NCI-H2227 treated with DMSO at 0.1 percent for 48 hours (cell line): ENCODE results near the gene C1orf50.
"Not testable (repeated sequence)": the region's sequence is repeated elsewhere in the genome, so short reads cannot be mapped to it uniquely, and the experiment has no call there.

Experiments
- DNase-seq: peaks from one replicate; lab custom pipeline; 2025; lab: John Stamatoyannopoulos, UW

The C1orf50 gene

DNA sequence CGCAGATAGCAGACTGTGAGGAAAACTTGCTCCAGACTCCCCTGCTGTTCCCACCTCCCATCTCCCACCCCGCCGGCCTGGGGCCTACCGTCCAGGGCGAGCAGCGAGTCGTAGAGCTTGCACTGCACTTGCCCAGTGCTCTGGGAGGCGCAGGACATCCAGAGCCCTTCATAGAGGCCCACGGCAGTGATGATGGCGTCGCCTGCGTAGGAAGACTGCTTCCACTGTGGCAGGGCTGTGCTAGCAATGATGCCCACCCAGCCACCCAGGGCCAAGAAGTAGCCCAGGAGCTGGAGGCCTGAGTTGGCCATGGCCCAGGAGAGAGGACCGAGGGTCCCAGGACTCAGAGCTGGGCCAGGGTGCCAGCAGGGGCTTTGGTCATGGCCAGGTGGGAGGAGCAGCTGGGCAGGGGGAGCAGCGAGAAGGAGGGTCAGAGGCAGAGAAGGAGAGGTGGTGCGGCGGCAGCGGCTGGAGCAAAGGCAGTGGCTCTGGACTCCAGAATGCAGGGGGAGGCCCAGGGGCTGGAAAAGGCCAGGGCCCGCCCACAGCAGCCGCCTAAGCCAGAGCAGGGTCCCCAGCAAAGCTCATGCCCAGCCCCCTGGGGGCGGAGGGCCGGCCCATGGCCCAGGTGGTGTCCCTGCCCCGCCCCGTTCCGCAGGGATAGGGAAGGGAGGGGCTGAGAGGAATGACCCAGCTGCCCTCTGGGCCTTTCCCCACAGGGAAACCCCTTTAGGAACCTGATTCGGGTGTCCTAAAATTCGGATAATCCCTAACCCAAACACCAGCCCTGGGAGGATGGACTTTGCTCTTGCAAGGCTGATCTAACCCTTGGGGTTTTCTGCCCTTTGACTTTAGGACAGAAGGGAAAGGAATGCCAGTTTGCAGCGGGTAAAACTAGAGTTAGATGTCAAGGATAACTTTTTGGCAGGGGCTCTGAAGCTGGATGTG lies 27.0 kb upstream of the C1orf50 start, which contains the start of gene CLDN19:
CLDN19 (minus strand) TSS at position 484 of the 948 bp plus-strand sequence; CDS start at position 311, 173 bp downstream.
- no peak for DNase-seq

DNA sequence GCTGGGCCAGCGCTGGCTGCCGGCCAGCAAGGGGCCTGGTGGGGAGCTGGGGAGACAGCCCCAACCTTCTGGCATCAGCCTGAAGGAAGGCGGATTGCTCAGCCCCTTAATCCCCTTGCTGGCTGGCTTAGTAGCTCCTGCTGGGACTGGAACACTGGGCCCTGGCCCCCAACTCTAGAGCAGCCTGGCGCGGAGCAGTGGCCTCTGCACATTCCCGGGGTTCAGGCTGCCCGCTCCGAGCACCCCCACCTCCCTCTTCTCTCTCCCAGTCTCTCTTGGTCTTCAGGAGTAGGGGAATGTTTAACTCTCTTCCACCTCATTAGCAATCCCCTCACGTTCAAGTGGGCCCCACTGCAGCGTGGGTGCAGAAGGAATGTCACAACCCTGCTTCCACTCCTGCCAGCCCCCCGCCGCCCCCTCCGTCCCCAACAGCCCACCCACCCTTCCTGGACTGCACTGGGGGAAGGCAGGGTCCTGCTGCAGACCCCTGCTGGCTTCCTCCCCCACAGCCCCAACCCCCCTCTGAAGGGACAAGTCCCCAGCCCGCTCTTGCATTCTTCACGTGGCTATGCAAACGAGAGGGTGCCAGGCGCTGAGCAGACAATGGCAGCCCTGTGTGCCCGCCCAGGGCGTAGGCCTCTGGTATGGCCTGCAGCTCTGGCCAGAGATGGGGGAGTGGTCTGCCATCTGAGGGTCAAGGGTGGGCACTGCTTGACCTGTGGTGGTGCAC lies 26.0 kb upstream of the C1orf50 start:
- DNase-seq: no peak

DNA sequence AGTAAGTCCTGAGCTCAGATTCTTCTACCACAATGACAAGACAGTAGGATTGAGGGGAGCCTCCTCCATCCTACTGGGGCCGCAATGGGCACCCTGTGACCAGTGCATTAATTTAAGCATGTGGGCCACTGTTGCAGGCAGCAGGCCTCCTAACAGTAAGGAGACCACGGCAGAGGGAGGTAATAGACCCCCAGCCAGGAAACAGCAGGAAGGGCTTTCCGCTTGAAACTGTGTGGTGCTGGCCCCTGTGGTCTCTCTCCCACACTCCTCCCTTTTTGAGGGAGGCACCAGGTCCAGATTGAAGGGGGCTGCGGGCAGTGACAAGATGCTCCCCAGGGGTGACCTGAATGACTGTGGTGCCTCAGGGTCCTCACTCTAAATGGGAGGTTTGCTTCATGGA lies 25.3 kb upstream of the C1orf50 start:
- no peak for DNase-seq

DNA sequence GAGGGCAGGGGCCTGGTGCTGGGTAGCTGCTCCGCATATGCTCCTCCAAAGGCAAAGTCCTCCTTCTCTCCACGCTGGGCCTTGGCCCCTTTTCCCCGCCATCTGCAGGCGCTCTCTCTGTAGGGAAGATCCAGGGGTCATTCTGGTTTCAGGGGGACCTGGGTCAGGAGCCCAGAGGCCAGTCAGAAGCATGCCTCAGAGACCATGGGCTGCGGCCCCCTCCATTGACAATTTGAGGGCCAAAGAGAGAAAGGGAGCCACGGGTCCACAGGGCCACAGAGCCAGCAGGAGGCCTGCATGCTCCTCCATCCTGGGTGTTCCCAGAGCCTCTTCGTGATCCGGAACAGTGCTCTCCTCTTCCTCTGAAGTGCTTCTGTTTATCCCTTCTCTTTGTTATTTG lies 24.9 kb upstream of the C1orf50 start:
- DNase-seq: no peak

DNA sequence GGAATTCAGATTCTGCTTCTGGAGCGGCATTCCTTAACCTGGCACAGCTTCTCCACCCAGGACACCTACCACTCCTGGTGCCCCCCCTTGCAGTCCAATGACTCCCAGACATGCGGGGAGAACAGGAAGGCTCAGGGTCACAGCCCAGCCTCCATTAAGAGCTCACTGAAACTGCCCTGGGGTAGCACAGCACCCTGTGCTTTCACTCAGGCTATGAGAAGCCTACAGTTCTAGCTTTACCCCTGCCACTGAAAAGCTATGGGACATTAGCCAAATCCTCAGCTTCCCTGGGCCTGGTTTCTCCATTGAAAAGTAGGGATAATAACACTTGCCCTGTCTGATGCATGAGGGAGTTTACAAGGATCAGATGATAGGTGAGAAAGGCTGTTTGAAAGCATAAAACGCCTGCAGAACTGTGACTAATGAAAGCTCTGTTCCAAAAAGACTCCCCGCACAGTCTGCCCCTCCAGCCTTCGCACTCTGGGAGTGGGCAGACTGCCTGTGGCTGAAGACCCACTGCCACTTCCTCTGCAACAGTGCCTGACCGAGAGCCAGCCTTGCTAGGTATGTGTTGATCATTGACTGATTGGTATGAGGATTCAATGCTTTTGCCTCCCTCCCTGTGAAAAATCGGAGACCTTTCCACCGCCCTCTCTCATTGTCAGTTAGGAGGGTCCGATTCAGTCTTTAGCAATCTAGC lies 24.3 kb upstream of the C1orf50 start:
- no peak for DNase-seq

DNA sequence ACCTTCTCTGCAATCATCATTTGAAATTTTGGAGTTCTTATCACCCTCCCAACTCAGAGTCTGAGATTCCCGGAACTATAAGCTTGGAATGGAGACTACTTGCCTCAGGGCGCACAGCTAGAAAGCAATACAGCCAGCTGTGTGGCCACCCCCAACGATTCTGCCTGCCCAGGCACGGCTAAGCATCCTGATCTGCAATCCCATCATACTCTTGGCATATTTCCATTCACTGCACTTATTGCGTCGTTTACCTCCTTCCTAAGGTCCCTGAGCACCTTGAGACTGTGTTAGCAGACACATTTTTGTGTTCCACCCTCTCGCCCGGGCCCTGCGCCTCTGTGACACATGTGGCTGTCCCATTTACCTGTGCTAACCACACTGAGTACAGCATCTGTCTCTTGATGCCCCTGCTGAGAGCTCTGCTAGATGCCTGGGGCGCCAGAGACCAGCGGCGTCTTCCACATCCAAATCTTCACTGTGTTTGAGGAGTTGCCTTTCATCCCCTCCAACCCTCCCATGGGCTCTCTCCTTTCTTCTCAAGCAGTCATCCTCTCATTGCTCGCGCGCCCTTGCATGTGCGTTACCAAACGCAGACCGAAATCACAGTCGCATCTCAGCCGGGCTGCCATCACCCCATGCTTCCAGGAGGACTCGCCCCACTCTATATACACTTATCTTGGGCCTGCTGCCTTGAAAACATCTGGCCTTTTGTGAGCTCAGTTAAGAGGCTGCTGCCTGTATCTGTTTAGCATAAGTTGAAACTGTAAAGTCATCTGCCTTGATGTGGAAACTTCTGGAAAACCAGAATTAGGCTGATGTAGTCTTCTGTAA lies 23.5 kb upstream of the C1orf50 start:
- DNase-seq: no peak

DNA sequence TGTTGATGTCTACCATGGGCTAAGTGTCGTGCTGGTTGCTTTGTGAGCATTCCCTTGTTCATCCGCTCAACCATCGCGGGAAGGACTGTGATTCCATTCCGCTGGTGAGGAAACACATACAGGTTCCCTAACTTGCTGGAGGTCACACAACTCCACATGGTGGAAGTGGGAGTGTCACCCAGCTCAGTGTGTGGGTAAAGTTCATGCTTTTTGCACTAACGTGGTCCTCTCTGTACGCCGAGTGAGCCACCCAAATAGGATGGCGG lies 23.0 kb upstream of the C1orf50 start:
- DNase-seq: no peak

DNA sequence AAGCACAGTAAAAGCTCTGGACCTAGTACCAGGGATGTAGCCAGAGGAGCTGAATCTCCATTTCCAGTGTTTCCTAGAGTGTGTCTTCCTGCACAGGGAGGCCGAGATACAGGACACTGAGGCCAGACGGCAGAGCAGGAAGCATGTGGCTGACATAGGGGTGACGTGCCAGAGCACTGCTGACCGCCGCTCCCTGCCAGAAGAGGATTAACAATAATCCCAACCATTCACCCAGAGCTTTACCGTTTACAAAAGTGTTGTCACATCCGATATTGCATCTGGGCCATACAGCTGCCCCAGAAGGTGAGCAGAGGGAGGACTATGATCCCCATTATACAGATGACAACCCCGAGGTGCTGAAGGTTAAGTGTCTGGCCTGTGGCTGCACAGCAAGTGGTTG lies 21.2 kb upstream of the C1orf50 start:
- DNase-seq: no peak

DNA sequence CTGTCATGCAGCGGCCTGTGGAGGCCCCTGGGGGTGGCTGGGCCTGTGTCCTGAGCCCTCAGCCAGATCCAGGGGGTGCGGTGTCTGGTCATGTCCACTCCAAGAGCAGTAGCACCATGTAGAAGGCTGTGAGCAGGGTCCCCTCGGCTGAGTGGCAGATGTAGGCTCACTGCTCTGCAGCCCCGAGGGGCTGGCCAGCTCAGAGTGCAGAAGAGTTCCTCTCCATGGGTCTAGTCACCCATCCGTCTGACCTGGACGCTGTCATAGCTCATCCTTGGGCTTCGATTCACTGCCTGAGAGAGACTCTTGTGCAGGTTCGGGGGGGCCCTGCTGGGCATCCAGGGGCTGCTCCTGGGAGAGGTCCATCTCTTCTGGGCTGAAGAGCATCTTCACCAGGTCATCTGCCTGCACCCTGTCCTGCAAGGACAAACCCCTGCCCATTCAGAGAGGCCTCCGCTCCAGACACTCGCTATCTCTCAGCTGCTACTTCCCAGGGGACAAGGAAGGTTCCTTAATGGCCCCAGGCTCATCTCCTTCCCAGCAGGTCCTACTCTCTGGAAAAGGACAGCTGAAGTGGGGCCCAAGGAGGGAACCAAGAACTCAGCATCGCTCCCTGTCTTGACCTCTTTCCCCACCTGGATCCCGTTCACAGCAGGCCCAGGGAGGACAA lies 20.5 kb upstream of the C1orf50 start:
- DNase-seq: no peak

DNA sequence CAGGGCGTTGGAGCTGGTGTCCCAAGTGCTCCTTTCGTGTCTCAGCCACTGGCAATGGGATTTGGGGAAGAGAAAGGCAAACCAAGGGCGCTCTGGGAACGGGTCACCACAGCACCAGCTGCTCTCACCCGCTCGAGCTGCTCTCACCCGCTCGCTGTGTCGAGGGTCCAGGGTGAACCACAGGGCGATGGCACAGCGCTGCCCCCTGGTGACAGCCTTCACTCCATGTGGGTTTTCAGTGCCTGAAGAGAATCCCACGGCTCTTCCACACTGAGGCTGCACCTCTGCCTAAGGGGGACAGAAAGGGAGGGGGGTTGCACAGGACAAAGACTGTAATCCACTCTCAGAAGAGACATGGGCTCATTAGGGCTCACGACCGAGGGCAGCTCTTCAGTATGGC lies 19.9 kb upstream of the C1orf50 start:
- DNase-seq: no peak

DNA sequence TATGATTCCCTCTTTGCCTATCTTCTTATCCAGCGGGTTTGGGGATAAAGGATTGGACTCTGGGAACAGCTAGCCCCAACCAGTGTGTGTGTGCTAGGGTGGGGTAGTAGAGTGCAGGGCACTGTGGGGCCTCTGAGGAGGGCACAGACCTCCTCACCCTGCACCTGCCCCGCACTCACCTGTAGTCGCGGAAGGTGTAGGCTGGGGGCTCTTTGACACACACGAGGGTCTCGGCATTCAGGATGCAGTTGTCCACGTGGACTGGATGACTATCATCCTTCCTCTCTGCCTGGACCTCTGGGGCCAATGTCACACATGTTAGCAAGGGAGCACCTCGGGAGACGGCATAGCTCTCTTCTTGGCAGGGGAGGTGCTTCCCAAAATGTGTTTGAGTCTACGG lies 19.0 kb upstream of the C1orf50 start:
- no peak for DNase-seq

DNA sequence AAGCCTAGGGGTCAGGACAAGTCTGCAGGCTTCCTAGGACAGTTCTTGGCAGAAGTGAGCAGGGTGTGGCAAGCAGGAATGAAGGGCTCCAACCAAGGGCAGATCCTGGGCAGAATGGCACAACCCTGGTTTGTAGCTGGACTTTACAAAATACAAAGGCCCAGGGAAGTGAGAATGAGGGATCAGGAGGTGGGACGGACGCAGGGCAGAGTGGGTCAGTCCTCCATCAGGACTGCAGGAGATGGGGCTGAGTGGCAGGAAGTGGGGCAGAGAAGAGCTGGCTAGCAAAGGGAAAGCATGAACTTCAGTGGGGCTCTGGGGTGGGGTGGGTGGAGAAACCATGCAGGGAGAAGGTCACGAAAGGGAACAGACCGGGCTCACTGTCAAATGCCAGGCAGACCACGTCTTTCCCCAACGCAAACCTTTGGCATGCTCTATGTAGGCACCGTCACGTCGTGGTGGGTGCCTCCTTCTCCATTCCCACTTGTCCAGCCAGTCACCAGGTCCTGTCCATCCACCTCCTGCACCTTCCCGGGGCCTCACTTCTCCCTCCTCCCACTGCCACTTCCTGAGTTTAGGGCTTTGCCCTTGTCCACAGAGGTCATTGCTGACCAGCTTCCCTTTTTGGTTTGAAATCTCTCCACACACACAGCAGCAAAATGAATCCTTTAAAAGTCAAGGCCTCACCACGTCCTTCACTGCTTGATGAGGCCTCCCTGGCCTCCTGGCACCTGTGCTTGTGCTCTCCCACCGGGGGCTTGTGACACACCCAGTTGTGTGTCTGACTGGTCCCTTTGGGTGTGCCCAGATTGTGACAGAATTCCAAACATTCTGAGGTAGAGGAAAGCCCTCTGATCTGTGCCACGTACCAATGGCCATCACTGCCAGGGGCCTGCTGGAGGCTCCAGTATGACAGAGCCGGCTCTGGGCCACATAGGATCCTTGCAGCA lies 18.3 kb upstream of the C1orf50 start:
- DNase-seq: no peak

DNA sequence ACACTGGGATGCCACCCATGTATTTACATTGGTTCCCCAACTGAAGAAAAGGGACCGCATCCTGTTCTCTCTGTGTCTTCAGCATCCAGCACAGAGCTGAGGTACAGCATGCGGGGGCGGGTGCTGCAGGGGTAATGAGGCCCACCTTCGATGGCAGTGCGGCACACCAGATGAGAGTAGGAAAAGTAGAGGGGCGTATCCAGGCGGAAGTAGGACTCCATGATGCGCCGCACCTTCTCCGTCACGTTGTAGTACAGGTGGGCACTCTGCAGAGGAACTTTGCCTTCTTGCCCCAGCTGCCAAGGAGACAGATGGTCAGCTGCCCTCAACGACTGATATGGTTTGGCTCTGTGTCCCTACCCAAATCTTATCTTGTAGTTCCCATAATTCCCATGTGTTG lies 17.0 kb upstream of the C1orf50 start:
- DNase-seq: no peak

DNA sequence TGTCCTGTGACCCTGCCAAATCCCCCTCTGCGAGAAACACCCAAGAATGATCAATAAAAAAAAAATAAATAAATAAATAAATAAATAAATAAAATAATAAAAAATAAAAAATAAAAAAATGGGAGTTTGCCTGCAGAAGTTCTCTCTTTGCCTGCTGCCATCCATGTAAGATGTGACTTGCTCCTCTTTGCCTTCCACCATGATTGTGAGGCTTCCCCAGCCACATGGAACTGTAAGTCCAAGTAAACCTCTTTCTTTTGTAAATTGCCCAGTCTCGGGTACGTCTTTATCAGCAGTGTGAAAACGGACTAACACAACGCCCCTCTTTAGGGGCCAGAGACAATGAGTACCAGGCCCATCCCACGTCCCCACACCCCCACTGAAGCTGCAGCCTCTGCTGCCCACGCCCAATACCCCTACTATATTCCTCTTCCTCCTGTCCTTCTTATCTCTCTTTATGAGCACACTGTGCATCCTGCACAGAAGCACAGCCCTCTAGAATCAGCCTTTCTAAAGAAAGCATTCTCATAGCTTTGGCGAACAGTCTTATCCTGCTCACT lies 15.5 kb upstream of the C1orf50 start:
- DNase-seq: not testable (repeated sequence)

DNA sequence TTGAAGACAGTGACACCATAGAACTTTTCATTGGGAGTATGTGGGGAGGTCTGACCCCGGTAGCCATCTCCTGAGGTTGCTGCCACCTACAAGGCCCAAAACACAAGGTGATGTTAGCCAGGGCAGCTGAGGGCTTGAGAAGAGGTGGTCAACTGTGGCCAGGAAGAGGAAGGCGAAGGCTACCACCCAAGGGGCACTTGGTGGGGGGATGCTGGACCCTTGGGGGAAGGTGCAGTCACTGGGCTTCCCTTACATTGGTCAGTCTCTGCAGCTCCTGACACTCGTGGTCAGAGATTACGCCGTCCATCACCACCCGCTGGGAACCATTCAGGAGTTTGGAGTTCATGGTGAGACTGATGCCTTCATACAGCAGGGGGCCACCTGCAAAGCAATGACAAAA lies 14.8 kb upstream of the C1orf50 start:
- DNase-seq: no peak

DNA sequence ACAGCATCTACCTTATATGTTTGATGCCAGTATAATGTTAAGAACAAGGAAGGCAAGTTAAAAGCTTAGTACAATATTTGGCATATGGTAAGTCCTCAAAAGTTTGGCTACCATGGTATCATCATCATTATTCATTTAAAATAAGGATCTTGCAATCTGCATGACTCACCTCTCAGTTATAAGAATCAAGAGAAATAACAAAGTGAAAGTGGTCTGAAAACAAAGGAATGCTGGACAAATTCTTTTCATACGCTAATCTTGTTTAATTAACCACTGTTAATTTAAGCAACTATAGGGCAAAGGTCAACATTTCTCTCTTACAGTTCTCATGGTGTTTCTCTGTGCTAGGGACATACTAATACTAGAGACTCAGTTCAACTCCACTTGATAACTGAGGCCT lies 14.0 kb upstream of the C1orf50 start:
- DNase-seq: no peak

DNA sequence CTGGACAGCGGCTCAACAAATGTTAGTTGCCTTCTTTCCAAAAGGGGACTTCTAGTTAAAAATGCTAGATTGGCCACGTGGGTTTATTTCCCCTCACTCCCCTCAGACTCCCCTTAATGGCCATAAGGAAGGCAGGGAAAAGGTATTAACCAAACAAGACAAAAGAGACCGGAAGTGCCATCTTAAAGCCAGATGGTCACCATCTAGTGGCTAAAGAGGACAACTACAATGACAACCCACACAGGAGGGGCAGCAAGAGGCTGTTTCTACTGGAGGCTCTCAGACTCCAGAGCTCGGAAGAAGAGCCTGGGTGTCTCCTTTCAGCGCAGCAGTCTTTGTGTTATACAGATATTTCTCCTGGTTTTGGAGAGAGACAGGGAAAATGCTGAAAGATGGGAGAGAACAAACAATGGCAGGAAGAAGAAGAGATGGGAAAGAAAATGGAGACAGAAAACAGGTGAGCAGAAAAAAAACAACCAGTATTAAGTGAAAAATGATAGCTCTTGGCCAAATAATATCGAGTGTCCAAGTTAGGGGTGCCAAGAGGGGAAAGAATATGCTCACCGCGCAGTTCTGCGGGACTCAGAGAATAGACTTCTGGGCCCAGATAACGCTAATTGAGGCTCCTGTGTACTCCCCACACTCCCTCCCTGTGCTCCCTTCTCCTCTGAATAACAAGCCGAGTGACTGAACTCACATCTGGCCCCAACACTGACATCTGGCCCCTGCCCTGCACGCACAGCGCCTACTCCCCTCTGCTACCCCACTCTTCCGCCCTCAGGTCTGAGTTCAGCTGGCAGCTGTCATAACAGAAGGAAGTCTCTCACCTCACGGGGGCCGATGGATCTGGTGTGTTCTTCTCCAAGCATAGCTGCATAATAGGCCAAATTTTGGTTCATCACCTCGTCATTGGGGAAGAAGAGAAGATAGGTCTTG lies 9.8 kb upstream of the C1orf50 start:
- peak; percentile 74 for DNase-seq

DNA sequence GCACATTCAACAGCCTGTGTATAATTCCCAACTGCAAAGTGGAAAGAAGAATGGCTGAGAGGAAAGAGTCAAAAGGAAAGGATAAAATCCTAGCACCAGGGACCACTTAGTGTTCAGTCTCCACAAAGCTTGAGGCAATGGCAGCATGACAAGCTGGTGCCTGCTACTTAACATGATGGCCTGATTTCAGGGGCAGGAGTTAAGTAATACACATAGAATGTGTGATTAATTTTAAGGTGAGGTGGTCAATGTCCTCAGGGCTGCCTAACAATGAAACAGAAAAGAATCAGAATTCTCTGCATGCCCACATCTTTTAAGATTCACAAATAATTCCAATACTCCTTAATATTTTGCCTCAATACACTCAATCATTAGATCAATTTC lies 9.2 kb upstream of the C1orf50 start:
- no peak for DNase-seq

DNA sequence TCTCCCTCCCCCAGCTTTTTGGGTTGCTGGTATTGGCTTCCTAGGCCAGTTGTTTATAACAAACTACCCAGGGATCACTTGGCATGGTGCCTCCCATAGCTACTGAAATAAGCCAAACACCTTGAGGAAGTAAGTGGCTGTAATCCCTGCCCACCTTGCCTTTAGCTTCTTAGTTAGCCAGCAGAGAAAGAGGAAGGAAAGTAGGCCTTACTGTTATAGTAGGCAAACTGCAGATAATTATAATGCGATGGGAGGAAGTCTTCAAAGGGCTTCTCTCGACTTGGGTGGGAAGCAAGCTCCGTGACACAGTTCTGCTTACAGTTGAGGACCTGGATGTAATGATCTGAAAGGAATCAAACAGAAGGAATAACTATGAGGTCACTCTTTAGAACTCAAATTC lies 8.4 kb upstream of the C1orf50 start:
- no peak for DNase-seq
